GM19467 (cell line): ENCODE data around the gene SLC2A9.

Experiments used
- ATAC-seq: cut with Tn5 transposase; IDR thresholded peaks from one replicate; pipeline ENCODE4 v1.9.1; 2021; ENCODE audit warnings: mild to moderate bottlenecking, moderate library complexity; ENCODE audit not compliant: unreplicated experiment

SLC2A9 gene

GRCh38 chr4:10021653-10022023 lies 341 bp upstream of the SLC2A9 start:
- ATAC-seq = no peak

- ATAC-seq = no peak
Measured at GRCh38 chr4:10020106-10020505, 1.2 kb downstream of the SLC2A9 start.

GRCh38 chr4:10019521-10020051 lies 1.7 kb downstream of the SLC2A9 start:
- no peak for ATAC-seq

- peak; percentile 98 for ATAC-seq
Measured at GRCh38 chr4:10018818-10019461, 2.4 kb downstream of the SLC2A9 start.

GRCh38 chr4:10017037-10017893 lies 4.0 kb downstream of the SLC2A9 start:
- ATAC-seq = no peak

GRCh38 chr4:10016169-10016568 lies 5.1 kb downstream of the SLC2A9 start:
- ATAC-seq = no peak

GRCh38 chr4:10015140-10015753 lies 6.0 kb downstream of the SLC2A9 start:
- no peak for ATAC-seq

- ATAC-seq = peak; percentile 45
Measured at GRCh38 chr4:10013722-10014121, 7.6 kb downstream of the SLC2A9 start.

GRCh38 chr4:10011885-10012284 lies 9.4 kb downstream of the SLC2A9 start:
- no peak for ATAC-seq

GRCh38 chr4:10011277-10011676 lies 10.0 kb downstream of the SLC2A9 start:
- no peak for ATAC-seq

- ATAC-seq = no peak
Measured at GRCh38 chr4:10009861-10010500, 11.3 kb downstream of the SLC2A9 start.

GRCh38 chr4:10008609-10009005 lies 12.7 kb downstream of the SLC2A9 start:
- ATAC-seq = no peak

- ATAC-seq = peak; percentile 38
Measured at GRCh38 chr4:10007793-10008608, 13.3 kb downstream of the SLC2A9 start.

- no peak for ATAC-seq
Measured at GRCh38 chr4:10007436-10007740, 13.9 kb downstream of the SLC2A9 start.

- ATAC-seq = no peak
Measured at GRCh38 chr4:10006601-10007435, 14.5 kb downstream of the SLC2A9 start.

GRCh38 chr4:10006231-10006600 lies 15.1 kb downstream of the SLC2A9 start:
- peak; percentile 39 for ATAC-seq

- no peak for ATAC-seq
Measured at GRCh38 chr4:10005632-10006031, 15.7 kb downstream of the SLC2A9 start.

- peak; percentile 42 for ATAC-seq
Measured at GRCh38 chr4:10003666-10004065, 17.6 kb downstream of the SLC2A9 start.

- ATAC-seq = no peak
Measured at GRCh38 chr4:10002278-10002677, 19.0 kb downstream of the SLC2A9 start.

GRCh38 chr4:10001757-10002156 lies 19.5 kb downstream of the SLC2A9 start:
- no peak for ATAC-seq
